HG03442 (cell line): ENCODE data around the gene SNX9.
"Not testable (repeated sequence)": the region's sequence is repeated elsewhere in the genome, so short reads cannot be mapped to it uniquely, and the experiment has no call there.

Experiments
- ATAC-seq: cut with Tn5 transposase; IDR thresholded peaks from one replicate; pipeline ENCODE4 v1.9.1; 2021; ENCODE audit warnings: mild to moderate bottlenecking, moderate library complexity; ENCODE audit not compliant: unreplicated experiment

SNX9 gene

GRCh38 chr6:157853902-157854502, 31.0 kb downstream of the SNX9 start:
- no peak for ATAC-seq

DNA sequence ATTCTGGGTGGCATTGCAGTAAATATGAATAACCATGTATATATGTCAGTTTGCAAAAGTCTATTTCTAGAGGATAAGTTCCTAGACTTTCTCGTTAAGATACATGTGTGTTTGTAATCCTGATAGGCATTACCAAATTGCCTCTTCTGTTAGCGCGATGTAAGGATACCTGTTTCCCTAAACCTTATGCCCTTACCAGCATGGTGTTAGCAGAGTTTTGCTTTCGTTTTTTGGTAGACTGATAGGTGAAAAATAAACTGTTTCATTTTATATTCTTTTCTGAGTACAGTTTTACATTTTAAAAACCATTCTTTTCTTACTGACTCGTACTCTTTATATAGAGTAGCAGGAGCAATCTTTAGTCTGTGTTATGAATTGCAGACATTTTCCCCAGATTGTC, 32.3 kb downstream of the SNX9 start:
- no peak for ATAC-seq

- ATAC-seq = not testable (repeated sequence)
Measured at GRCh38 chr6:157855804-157856203, 32.8 kb downstream of the SNX9 start.

GRCh38 chr6:157858664-157859063, 35.6 kb downstream of the SNX9 start:
- not testable (repeated sequence) for ATAC-seq

DNA sequence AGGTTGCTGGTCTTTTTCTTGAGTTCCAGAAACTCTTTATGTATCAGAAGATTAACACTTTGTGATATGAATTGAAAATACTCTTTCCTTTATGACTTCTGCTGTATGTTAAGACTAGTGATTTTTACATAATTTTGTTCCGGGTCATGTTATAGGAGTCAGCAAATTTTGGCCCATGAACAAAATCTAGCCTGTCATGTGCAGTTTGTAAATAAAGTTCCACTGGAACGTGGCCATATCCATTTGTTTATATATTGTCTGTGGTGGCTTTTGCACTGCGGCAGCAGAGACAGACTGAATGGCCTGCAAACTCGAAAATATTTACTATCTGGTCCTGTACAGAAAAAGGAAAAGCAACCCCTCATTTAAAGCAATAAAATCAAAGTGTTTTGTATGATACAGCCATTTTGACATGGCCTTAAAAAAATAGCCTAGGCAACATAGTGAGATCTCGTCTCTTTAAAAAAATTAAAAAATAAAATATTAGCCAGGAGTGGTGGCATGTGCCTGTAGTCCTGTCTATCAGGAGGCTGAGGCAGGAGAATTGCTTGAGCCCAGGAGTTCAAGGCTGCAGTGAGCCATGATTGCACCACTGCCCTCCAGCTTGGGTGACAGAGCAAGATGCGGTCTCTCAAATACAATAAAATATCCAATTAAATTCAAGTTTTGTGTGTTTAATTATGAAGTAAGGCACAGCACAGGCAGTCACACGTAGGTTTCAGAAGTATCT, 36.9 kb downstream of the SNX9 start:
- no peak for ATAC-seq

DNA sequence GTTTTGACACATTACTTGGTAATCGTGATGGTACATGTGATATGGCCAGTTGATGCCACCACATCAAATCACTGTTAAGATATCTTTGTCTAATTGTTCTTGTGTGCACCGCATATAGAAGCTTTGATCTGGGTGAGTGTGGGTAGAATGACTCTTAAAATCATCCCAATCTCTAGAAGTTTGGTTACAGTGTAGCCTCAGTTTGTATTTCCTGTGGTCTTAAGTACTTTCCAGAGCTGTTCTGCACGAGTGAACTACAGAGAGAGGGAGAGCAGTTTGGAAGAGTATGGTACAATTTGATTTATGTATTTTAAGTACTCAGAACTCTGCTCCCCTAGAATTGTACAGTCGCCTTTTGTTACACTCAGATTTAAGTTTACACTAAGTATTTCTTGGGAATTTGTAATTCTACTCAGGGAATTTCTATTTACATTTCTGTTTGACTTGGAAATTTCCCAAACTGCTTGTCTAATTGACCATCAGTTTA, 37.5 kb downstream of the SNX9 start:
- ATAC-seq = no peak

GRCh38 chr6:157861184-157861583, 38.1 kb downstream of the SNX9 start:
- ATAC-seq = no peak

GRCh38 chr6:157861814-157862213, 38.8 kb downstream of the SNX9 start:
- ATAC-seq = no peak

DNA sequence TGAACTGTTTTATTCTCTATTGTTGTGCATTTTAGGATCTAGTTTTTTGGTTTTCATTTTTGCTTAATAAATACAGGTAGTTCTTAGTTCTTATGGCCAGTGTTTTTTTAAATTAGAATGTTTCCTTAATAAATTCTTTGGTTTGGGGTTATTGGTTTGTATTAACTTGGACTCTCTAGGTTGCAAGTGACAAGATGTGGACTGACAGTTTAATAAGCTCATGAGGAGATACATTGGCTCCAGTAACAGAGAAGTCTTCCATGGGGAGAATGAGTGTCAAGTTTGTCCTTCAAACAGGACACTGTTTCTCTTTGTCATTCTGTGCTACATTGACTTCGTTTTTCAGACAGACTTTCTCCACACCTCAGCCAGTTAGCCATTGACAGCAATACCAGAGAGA, 39.7 kb downstream of the SNX9 start:
- ATAC-seq = no peak

- no peak for ATAC-seq
Measured at GRCh38 chr6:157864185-157864761, 41.2 kb downstream of the SNX9 start.

DNA sequence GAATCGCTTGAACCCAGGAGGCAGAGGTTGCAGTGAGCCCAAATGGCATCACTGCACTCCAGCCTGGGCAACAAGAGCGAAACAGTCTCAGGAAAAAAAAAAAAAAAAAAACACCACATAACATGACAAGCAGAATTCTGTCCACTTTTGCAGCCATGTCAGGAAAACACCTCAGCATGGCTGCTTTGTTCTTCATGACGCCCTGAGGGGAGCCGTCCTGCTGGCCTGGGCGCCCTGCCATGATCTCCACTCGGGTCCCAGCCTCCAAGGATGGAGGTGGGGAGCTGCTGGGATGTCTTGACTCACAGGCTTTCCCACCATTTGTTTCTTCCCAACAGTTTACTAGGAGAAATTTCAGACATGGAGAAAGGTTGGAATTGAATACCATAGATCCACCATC, 42.2 kb downstream of the SNX9 start:
- no peak for ATAC-seq

- no peak for ATAC-seq
Measured at GRCh38 chr6:157867155-157867559, 44.1 kb downstream of the SNX9 start.

DNA sequence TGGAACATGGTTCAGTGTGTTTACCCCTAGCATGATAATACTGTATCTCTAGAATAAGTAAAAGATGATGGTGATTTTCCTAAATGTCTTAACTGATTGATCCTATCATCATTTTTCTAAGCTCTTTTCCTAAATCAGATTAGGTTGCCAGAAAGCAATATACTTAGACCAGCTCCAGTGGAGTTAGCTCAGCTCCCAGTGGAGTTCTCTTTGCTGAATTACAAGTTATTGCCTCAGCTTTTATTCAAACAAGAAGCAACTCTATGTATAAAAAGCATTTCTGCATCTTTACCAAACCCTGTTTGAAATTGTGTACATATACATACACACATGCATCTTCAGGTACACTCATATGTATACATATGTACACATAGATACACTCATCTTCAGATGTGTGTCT, 44.9 kb downstream of the SNX9 start:
- no peak for ATAC-seq

DNA sequence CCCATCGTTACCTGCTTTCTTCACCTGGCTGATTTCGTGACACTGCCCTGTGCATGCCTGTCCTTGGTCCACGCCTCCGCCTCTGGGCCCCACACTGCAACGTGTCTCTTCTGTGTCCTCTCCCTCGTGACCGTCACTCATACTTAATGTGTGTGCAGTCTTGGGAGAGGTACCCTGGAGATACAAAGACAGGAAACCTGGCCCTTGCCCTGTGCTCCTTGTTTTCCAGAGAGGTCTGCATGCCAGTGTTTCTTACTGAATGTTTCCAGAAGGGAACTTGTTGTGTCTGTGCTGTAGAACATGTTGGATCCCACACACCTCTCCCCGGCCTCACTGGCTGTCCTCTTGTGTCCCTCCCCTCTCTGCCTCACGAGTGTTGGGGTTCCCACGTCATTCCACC, 45.8 kb downstream of the SNX9 start:
- no peak for ATAC-seq

GRCh38 chr6:157869673-157870302, 46.7 kb downstream of the SNX9 start:
- no peak for ATAC-seq

GRCh38 chr6:157873735-157874344, 50.8 kb downstream of the SNX9 start:
- no peak for ATAC-seq

DNA sequence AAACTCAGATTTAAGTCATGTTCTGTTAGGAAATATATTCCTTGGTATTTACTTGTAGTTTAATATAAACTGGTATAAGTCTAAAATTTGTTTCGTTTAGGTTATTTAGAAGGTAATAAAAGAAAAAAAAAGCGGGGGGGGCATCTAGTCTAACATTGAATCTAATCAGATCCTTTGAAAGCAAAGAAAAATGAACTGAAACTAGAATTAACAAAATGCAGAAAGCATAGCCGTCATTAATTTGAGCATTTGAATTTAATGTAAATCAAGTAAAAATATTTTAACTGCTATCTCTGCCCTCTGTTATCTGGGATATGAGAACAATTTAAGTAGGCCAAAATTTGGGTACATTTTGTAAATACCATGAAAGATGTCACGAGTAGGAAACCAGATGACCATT, 54.1 kb downstream of the SNX9 start:
- ATAC-seq = no peak

- ATAC-seq = no peak
Measured at GRCh38 chr6:157877573-157878438, 54.8 kb downstream of the SNX9 start.

DNA sequence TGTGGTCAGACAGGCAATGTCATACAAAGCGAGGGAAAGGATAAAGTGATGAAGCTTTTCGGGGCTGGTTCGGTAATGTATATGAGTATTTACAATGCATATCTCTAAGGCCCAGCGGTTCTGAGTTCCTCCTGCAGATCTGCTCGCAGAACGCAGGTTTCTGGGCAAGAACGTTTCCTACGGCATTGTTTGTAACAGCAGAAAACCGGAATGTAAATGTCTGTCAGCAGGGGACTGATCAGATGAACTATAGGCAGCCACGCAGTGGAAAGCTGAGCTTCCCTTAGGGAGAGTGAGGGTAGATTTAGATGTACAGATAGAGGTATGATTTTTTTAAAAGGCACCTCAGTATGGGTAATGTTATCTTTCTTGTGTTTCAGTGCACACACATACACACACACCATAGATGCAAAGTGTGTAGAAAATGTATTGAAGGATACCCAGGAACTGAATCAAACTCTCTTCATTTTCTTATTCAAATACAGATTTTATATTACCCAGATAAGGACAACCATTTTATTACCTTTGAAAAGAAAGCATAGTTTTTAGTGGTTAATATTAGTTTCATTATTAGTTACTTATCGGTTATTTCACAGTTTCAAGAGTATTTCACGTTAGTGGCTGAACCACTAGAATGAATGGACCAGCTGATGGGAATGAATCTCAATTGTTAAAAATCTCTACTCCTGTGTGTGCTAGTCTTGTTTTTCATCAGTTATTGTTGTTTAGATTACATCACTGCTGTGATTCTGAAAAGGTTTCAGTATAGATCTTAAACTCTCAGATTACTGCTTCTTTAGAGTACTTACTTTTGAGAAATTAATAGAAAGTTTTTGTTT, 56.2 kb downstream of the SNX9 start:
- peak; percentile 90 for ATAC-seq

- ATAC-seq = peak; percentile 37
Measured at GRCh38 chr6:157879873-157880254, 56.8 kb downstream of the SNX9 start.
